Right lobe of liver (tissue), 6 donors: Measurements from ENCODE around the gene DCD. TPM values are rescaled to one million over a fixed set of nuclear protein-coding genes. Genes with fewer than 3 reads are reported as not detected.
"Not testable (repeated sequence)": the region's sequence is repeated elsewhere in the genome, so short reads cannot be mapped to it uniquely, and the experiment has no call there.

Source experiments
- ATAC-seq, 4 donors: fragments of 200-7000 bp; cut with Tn5 transposase; one replicate each; pipeline ENCODE4 v1.9.1; 2020; ENCODE audit warnings: mild to moderate bottlenecking in 4 of 4, moderate library complexity in 4 of 4
- DNase-seq, 3 donors: peaks; one replicate each; pipeline ENCODE4 v3.0.0-alpha.2; 2020
- H3K27ac ChIP-seq, 3 donors: fragments of 200-600 bp; one replicate each; pipeline ENCODE4 v1.8.0; 2022
- H3K27me3 ChIP-seq, 2 donors: fragments of 200-600 bp; one replicate each; pipeline ENCODE4 v1.8.0; 2022
- H3K36me3 ChIP-seq, 4 donors: fragments of 200-600 bp; sonication (generic) in 1 of 4; one replicate each; pipeline versions ENCODE4 v1.5.1 to v1.8.0; 2017 to 2022; ENCODE audit warnings: control low read depth in 1 of 4
- H3K4me1 ChIP-seq, 4 donors: fragments of 200-600 bp; sonication (generic) in 1 of 4; one replicate each; pipeline versions ENCODE4 v1.5.1 to v1.8.0; 2017 to 2022; ENCODE audit warnings: control low read depth in 1 of 4
- H3K4me3 ChIP-seq, 3 donors: fragments of 200-600 bp; one replicate each; pipeline ENCODE4 v1.8.0; 2022
- H3K9me3 ChIP-seq, 4 donors: fragments of 200-600 bp; sonication (generic) in 1 of 4; one replicate each; pipeline versions ENCODE4 v1.5.1 to v1.8.0; 2017 to 2022; ENCODE audit warnings: control low read depth in 1 of 4
- POLR2A ChIP-seq: fragments of 450-650 bp; IDR thresholded peaks from one replicate; pipeline ENCODE4 v1.6.1; 2017; ENCODE audit warnings: antibody characterized with exemption, mild to moderate bottlenecking
- WGBS: methylation state at CpG from one replicate; pipeline ENCODE4 v1.1.6; 2018; ENCODE audit warnings: low coverage, low lambda C conversion rate; ENCODE audit not compliant: insufficient coverage; ENCODE audit errors: missing lambda C conversion rate; 5-methylcytosine and 5-hydroxymethylcytosine counted together
- intact Hi-C, 2 donors: fragments of 100-400 bp; cut with DNase I; formaldehyde crosslinking; loops; one replicate each; pipeline versions ENCODE4 v1.11.2 to v1.14.1; 2022
- total RNA-seq, 6 experiments: library from RNA; depleted of rRNA in 2 of 6; stranded (reverse); fragments of >200 nt in 2 of 6; fragmentation: NEBNext Ultra II Directional in 3 of 6; extraction: Animal tissue kit (Norgen Biotek cat#: 25700) in 3 of 6; gene quantifications; one replicate each; pipeline versions ENCODE4 v1.1.0 to v1.2.4, GENCODE V29; 2016 to 2023
- TF ChIP-seq, protein P1 (sequence below), 4 donors: fragments of 200-600 bp in 3 of 4; fragments of 450-650 bp in 1 of 4; IDR thresholded peaks; one replicate each; pipeline versions ENCODE4 v1.5.1 to v1.8.0; 2016 to 2022; ENCODE audit warnings: antibody characterized with exemption in 4 of 4, mild to moderate bottlenecking in 2 of 4
- donor health status: DM: no; HTN: yes; CAD: no.
- donor health status: DM: no; HTN: no; CAD: no.
- donor health status: DM: no; HTN: no; CAD: no.
- donor health status: DM: no; HTN: yes; CAD: no.
- donor health status: DM: no; HTN: yes; CAD: no.

The DCD gene
- total RNA-seq, 6 experiments from 2014 or later: not detected

DNA sequence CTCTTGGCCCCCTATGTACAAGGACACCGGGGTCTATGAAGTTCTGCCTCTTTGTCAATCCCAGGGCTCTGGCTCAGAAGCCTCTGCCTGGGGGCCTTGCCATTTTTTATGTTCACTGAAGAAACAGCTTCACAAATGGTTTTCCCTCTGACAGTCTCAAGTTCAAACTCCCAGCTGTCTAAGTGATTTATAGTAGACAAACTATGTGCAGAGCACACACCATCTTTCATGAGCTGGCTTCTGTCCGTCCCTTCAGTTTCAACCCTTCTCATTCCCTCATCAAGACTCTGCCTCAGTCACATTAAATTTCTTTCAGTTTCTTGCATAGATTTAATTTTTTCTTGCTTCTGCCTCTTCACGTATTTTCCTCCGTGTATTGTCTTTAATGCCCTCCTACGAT lies 2.7 kb upstream of the DCD start:
- H3K27ac ChIP-seq: no peak overlapping the region
- no peaks in the 10 kb centered on the region for H3K4me1 ChIP-seq
- H3K4me3 ChIP-seq: no peak overlapping the region
- H3K9me3 ChIP-seq: no peaks in the 10 kb centered on the region
- ATAC-seq: no peak
- no peak for TF ChIP-seq POLR2A
- TF ChIP-seq, protein P1, sequence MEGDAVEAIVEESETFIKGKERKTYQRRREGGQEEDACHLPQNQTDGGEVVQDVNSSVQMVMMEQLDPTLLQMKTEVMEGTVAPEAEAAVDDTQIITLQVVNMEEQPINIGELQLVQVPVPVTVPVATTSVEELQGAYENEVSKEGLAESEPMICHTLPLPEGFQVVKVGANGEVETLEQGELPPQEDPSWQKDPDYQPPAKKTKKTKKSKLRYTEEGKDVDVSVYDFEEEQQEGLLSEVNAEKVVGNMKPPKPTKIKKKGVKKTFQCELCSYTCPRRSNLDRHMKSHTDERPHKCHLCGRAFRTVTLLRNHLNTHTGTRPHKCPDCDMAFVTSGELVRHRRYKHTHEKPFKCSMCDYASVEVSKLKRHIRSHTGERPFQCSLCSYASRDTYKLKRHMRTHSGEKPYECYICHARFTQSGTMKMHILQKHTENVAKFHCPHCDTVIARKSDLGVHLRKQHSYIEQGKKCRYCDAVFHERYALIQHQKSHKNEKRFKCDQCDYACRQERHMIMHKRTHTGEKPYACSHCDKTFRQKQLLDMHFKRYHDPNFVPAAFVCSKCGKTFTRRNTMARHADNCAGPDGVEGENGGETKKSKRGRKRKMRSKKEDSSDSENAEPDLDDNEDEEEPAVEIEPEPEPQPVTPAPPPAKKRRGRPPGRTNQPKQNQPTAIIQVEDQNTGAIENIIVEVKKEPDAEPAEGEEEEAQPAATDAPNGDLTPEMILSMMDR (IDR thresholded peaks at IDR 0.05): no peak
- DNase-seq: no peak
- intact Hi-C loops: no loop called here
- 66% methylated on average over 5 of the region's 5 CpGs for WGBS
- H3K27me3 ChIP-seq: no peaks in the 10 kb centered on the region
- no peaks in the 10 kb centered on the region for H3K36me3 ChIP-seq

DNA sequence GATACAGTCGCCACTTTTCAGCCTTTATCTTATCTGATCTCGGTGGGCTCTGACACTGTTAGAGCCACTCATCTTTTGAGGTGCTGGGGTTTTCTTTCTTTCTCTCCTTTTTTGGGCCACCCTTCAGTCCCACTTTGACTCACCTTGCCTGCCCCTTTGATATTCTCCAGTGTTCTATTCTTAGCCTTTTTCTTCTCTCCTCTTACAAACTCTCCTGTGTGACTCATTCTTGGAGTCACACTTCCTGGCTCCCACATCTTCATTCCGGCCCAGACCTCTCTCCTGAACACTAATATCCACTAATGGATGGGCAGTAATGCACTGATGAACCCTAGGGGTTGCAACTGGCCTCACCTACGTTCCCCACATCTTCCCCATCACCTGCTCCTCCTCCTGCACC lies 2.2 kb upstream of the DCD start:
- Histone ChIP-seq H3K4me3 (no peak overlapping the region), H3K9me3 (no peaks in the 10 kb centered on the region), H3K36me3 (no peaks in the 10 kb centered on the region), H3K4me1 (no peaks in the 10 kb centered on the region), H3K27ac (no peak overlapping the region), H3K27me3 (no peaks in the 10 kb centered on the region)
- 38% methylated on average over 4 of the region's 4 CpGs for WGBS
- ATAC-seq (no peak), DNase-seq (no peak)
- intact Hi-C loops: no loop called here
- no peak for TF ChIP-seq POLR2A
- TF ChIP-seq, protein P1 (IDR thresholded peaks at IDR 0.05): no peak

DNA sequence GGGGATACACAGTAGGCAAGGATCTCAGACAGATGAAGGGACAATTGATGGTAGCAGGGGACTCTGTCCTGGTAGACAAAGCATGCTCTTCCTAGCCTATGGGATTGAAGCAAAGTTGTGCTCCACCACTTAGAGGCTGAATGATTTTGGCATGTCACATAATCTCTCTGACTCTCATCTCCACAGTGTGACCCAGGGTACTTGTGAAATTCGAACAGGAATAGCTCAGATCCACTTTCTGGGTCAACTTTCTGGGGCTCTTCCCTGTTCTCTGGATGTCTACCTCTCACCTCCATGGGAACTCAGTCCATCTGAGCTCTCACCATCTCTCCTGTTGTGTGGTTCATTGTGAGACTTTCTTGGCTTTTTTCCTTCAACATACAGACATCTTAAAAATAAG lies 1.7 kb upstream of the DCD start:
- intact Hi-C loops: no loop called here
- DNase-seq: no peak
- TF ChIP-seq, protein P1 (IDR thresholded peaks at IDR 0.05): no peak
- TF ChIP-seq POLR2A: no peak
- no peak overlapping the region for H3K27ac ChIP-seq
- 33% methylated on average over 1 of the region's 1 CpG for WGBS
- H3K4me3 ChIP-seq: no peak overlapping the region
- no peaks in the 10 kb centered on the region for H3K36me3 ChIP-seq
- H3K27me3 ChIP-seq: no peaks in the 10 kb centered on the region
- no peaks in the 10 kb centered on the region for H3K9me3 ChIP-seq
- no peaks in the 10 kb centered on the region for H3K4me1 ChIP-seq
- no peak for ATAC-seq

DNA sequence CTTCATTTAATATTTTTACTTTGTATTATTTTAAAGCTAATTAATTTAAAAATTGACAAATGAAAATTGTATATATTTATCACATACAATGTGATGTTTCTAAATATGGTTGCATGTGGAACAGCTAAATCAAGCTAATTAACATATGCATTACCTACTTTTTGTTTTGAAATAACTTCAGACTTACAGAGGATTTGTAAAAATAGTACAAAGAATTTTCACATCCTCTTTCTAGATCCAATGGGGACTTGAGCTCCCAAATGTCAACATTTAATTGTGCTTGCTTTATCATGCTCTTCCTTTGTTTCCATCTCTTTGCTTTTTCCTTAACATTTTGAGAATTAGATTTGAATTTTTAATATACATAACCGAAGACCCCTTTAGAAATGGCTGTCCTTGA lies 6.6 kb downstream of the DCD start:
- intact Hi-C loops: no loop called here
- WGBS: 91% methylated on average over 1 of the region's 1 CpG
- H3K27ac ChIP-seq: no peak overlapping the region
- DNase-seq (no peak), ATAC-seq (no peak)
- no peaks in the 10 kb centered on the region for H3K36me3 ChIP-seq
- TF ChIP-seq POLR2A: no peak
- TF ChIP-seq, protein P1 (IDR thresholded peaks at IDR 0.05): no peak
- no peak overlapping the region for H3K4me3 ChIP-seq
- no peaks in the 10 kb centered on the region for H3K27me3 ChIP-seq
- no peaks in the 10 kb centered on the region for H3K9me3 ChIP-seq
- no peaks in the 10 kb centered on the region for H3K4me1 ChIP-seq

DNA sequence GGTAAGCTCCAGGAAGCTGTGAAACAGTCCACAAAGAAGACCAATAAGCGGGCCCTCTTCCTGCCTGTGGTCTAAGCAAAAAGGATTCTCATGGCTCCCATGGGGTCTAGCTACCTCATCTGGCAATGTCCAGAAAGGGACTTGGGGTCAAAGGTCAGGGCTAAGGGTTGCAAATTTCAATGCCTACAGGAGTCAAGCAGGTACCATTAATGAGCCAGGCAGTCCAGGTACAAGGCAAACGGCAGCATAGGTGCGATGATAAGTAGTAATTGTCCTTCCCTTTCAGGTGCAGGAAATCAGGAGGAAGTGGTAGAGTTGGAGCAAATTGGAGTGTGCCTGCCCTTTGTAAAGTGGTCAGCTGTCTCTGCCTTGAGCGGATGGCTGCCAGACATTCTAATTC lies 7.1 kb downstream of the DCD start:
- intact Hi-C loops: no loop called here
- H3K27ac ChIP-seq: no peak overlapping the region
- no peaks in the 10 kb centered on the region for H3K36me3 ChIP-seq
- H3K9me3 ChIP-seq: no peaks in the 10 kb centered on the region
- no peak for TF ChIP-seq POLR2A
- TF ChIP-seq, protein P1 (IDR thresholded peaks at IDR 0.05): no peak
- H3K4me3 ChIP-seq: no peak overlapping the region
- no peaks in the 10 kb centered on the region for H3K4me1 ChIP-seq
- ATAC-seq: no peak
- DNase-seq: no peak
- H3K27me3 ChIP-seq: no peaks in the 10 kb centered on the region
- 72% methylated on average over 4 of the region's 4 CpGs for WGBS

DNA sequence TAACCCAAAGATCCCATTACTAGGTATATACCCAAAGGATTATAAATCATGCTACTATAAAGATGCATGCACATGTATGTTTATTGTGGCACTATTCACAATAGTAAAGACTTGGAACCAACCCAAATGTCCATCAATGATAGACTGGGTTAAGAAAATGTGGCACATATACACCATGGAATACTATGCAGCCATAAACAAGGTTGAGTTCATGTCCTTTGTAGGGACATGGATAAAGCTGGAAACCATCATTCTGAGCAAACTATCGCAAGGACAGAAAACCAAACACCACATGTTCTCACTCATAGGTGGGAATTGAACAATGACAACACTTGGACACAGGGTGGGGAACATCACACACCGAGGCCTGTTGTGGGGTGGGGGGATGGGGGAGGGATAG lies 9.1 kb downstream of the DCD start:
- H3K9me3 ChIP-seq, DNase-seq, H3K27me3 ChIP-seq, H3K4me3 ChIP-seq, H3K27ac ChIP-seq, ATAC-seq, intact Hi-C loops, H3K36me3 ChIP-seq, H3K4me1 ChIP-seq: not testable (repeated sequence)
- 75% methylated on average over 2 of the region's 2 CpGs for WGBS
